ENCODE measurements around the gene FEN1. TPM values are rescaled to one million over a fixed set of nuclear protein-coding genes. Genes with fewer than 3 reads are reported as not detected.

FEN1 gene
- total and polyA plus RNA-seq, 2 donors (not counting 1 experiment from before 2014, with no cell fraction given): 3.4 to 9.8 TPM

DNA sequence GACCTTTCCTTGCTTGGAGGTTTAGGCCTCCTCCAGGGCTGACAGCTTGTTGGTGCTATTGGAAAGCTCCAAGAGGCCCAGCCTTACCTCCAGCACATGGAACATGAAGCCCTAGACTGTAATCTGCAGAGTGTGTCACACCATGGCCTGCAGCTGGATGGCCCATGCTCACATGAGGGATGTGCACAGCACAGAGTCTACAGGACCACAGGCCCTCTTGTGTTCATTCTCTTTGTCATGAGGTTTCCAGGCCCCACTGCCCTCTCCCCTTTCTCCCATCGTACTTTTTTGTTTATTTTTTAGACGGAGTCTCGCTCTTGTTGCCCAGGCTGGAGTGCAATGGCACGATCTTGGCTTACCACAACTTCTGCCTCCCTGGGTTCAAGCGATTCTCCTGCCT lies 14.1 kb downstream of the FEN1 start:
- Histone ChIP-seq H3K36me3 (replicated peaks in 1 of 2; ENCODE audit: control extremely low read depth in 1 of 2, control insufficient read depth in 1 of 2, extremely low read depth in 1 of 2, insufficient read depth in 2 of 2, low read length in 1 of 2) (no peaks in the 10 kb centered on the region), H2AFZ (ENCODE audit: insufficient read depth, low read depth, low read length, poor library complexity, severe bottlenecking) (no peak overlapping the region), H3K79me2 (ENCODE audit: control insufficient read depth, insufficient read depth, low read length) (peaks cover 5% of the 10 kb centered on the region), H4K20me1 (ENCODE audit: control insufficient read depth, insufficient read depth, low read length, poor library complexity, severe bottlenecking) (no peaks in the 10 kb centered on the region), H3K4me2 (replicated peaks; ENCODE audit: low read depth, low read length, poor library complexity, severe bottlenecking) (no peak overlapping the region), H3K9me3 (ENCODE audit: control extremely low read depth in 1 of 3, control insufficient read depth in 2 of 3, insufficient read depth in 1 of 3, low read length in 2 of 3) (no peaks in the 10 kb centered on the region), H3K4me1 (ENCODE audit: control insufficient read depth in 2 of 2, insufficient read depth in 2 of 2, low read length in 2 of 2) (no peaks in the 10 kb centered on the region), H3K4me3 (ENCODE audit: control extremely low read depth in 1 of 5, extremely low read depth in 1 of 5, insufficient read depth in 1 of 5, low read depth in 2 of 5, low read length in 4 of 5) (no peak overlapping the region), H3K9ac (ENCODE audit: low read length) (no peak overlapping the region), H3K27ac (ENCODE audit: low read length in 2 of 2) (no peak overlapping the region), H3K27me3 (replicated peaks in 1 of 4; ENCODE audit: control extremely low read depth in 1 of 4, control insufficient read depth in 3 of 4, insufficient read depth in 4 of 4, low read length in 3 of 4) (no peaks in the 10 kb centered on the region)
- H3K27ac Mint-ChIP-seq: no peak overlapping the region
- no peaks in the 10 kb centered on the region for H3K4me1 Mint-ChIP-seq
- no peak for TF ChIP-seq EZH2 (IDR thresholded peaks at IDR 0.05; ENCODE audit: borderline replicate concordance, insufficient read depth, low read depth, low read length, poor library complexity, severe bottlenecking)
- no peak for TF ChIP-seq CTCF (IDR thresholded peaks at IDR 0.05)
- POLR2A ChIA-PET: no interaction called here
- intact Hi-C loops (cut with micrococcal nuclease): no loop called here
- ATAC-seq (ENCODE audit: low read depth) (no peak), DNase-seq (no peak)
- CTCF ChIA-PET: interaction anchor here (1.6 to 3.9 kb wide), 3 partner anchors 10 to 301 kb away, joined by 3 to 29 read pairs (median 8); no protein-coding TSS in a partner anchor
- H3K9me3 Mint-ChIP-seq (ENCODE audit: insufficient read depth): no peaks in the 10 kb centered on the region
- no peak overlapping the region for H3K4me3 Mint-ChIP-seq
- 100% methylated on average over 4 of the region's 5 CpGs for WGBS (ENCODE audit: insufficient coverage)
- no peaks in the 10 kb centered on the region for H3K27me3 Mint-ChIP-seq

DNA sequence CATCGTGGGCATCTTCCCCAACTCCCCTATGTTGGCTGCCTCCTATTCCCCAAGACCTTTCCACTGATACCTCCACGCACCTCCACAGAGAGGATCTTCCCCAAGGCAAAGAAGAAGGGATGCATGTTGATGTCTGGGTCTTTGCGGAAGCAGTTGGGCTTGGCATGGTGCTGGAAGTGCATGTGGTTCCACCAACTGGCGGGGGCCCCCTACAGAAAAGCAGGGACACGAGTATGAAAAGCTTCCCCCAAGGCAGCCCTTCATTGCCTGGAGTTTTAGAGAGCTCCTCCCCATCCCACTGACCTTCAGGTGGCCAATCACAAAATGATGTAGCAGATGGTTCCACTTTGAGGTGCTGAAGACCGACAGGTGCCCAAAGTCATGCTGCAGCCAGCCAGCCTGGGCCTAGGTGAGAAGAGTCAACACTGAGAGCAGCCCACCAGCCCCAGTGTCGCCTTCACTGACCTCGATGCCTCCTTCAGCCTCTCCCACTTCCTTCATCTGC lies 18.0 kb downstream of the FEN1 start:
- ChIA-PET POLR2A (no interaction called here), CTCF (interaction anchor here (0.6 to 2.3 kb wide), 4 partner anchors 9 to 271 kb away, joined by 3 to 5 read pairs (median 4); no protein-coding TSS in a partner anchor)
- no peak for TF ChIP-seq EZH2 (IDR thresholded peaks at IDR 0.05; ENCODE audit: borderline replicate concordance, insufficient read depth, low read depth, low read length, poor library complexity, severe bottlenecking)
- TF ChIP-seq CTCF (IDR thresholded peaks at IDR 0.05): no peak
- H3K27ac ChIP-seq (ENCODE audit: low read length in 2 of 2): no peak overlapping the region
- peaks cover 0 to 6% (median under 1%) of the 10 kb centered on the region in 4 experiments for H3K27me3 ChIP-seq (replicated peaks in 1 of 4; ENCODE audit: control extremely low read depth in 1 of 4, control insufficient read depth in 3 of 4, insufficient read depth in 4 of 4, low read length in 3 of 4)
- Mint-ChIP-seq H3K4me1 (peaks cover 7% of the 10 kb centered on the region), H3K27me3 (no peaks in the 10 kb centered on the region), H3K9me3 (ENCODE audit: insufficient read depth) (no peaks in the 10 kb centered on the region), H3K27ac (no peak overlapping the region), H3K4me3 (no peak overlapping the region)
- no peak overlapping the region for H3K4me2 ChIP-seq (replicated peaks; ENCODE audit: low read depth, low read length, poor library complexity, severe bottlenecking)
- peaks cover 0 to 6% (median 0%) of the 10 kb centered on the region in 3 donors for H3K9me3 ChIP-seq (ENCODE audit: control extremely low read depth in 1 of 3, control insufficient read depth in 2 of 3, insufficient read depth in 1 of 3, low read length in 2 of 3)
- no peak overlapping the region for H2AFZ ChIP-seq (ENCODE audit: insufficient read depth, low read depth, low read length, poor library complexity, severe bottlenecking)
- no peak overlapping the region for H3K4me3 ChIP-seq (ENCODE audit: control extremely low read depth in 1 of 5, extremely low read depth in 1 of 5, insufficient read depth in 1 of 5, low read depth in 2 of 5, low read length in 4 of 5)
- no peaks in the 10 kb centered on the region for H3K36me3 ChIP-seq (replicated peaks in 1 of 2; ENCODE audit: control extremely low read depth in 1 of 2, control insufficient read depth in 1 of 2, extremely low read depth in 1 of 2, insufficient read depth in 2 of 2, low read length in 1 of 2)
- peaks cover 6 to 12% of the 10 kb centered on the region in 2 donors for H3K4me1 ChIP-seq (ENCODE audit: control insufficient read depth in 2 of 2, insufficient read depth in 2 of 2, low read length in 2 of 2)
- 92% methylated on average over 5 of the region's 8 CpGs for WGBS (ENCODE audit: insufficient coverage)
- DNase-seq: no peak
- H3K79me2 ChIP-seq (ENCODE audit: control insufficient read depth, insufficient read depth, low read length): no peaks in the 10 kb centered on the region
- no peak for ATAC-seq (ENCODE audit: low read depth)
- H3K9ac ChIP-seq (ENCODE audit: low read length): no peak overlapping the region
- intact Hi-C loops (cut with micrococcal nuclease): no loop called here
- H4K20me1 ChIP-seq (ENCODE audit: control insufficient read depth, insufficient read depth, low read length, poor library complexity, severe bottlenecking): no peaks in the 10 kb centered on the region

Data from B cell (primary cell).